ENCODE data around the gene SUPT20HL1.
"Not testable (repeated sequence)": the region's sequence is repeated elsewhere in the genome, so short reads cannot be mapped to it uniquely, and the experiment has no call there.

Gene SUPT20HL1

GRCh38 chrX:24363432-24364181 is 3.2 kb downstream of the SUPT20HL1 start:
- H3K4me3 ChIP-seq (ENCODE audit: low read depth, low read length), result not testable (repeated sequence)

GRCh38 chrX:24364326-24364725 is 3.9 kb downstream of the SUPT20HL1 start:
- no peak overlapping the region for H3K4me3 ChIP-seq (ENCODE audit: low read depth, low read length)

GRCh38 chrX:24364851-24365538 is 4.6 kb downstream of the SUPT20HL1 start:
- no peak overlapping the region for H3K4me3 ChIP-seq (ENCODE audit: low read depth, low read length)

GRCh38 chrX:24366762-24367400 is 6.4 kb downstream of the SUPT20HL1 start:
- not testable (repeated sequence) for H3K4me3 ChIP-seq (ENCODE audit: low read depth, low read length)

- H3K4me3 ChIP-seq (ENCODE audit: low read depth, low read length), result no peak overlapping the region
Measured at GRCh38 chrX:24369816-24370215, 9.4 kb downstream of the SUPT20HL1 start.

- no peak overlapping the region for H3K4me3 ChIP-seq (ENCODE audit: low read depth, low read length)
Measured at GRCh38 chrX:24371391-24371972, 11.0 kb downstream of the SUPT20HL1 start.

GRCh38 chrX:24372021-24372763 is 11.8 kb downstream of the SUPT20HL1 start:
- H3K4me3 ChIP-seq (ENCODE audit: low read depth, low read length), result no peak overlapping the region

- no peak overlapping the region for H3K4me3 ChIP-seq (ENCODE audit: low read depth, low read length)
Measured at GRCh38 chrX:24375600-24376131, 15.2 kb downstream of the SUPT20HL1 start.

- no peak overlapping the region for H3K4me3 ChIP-seq (ENCODE audit: low read depth, low read length)
Measured at GRCh38 chrX:24376403-24376802, 16.0 kb downstream of the SUPT20HL1 start.

- no peak overlapping the region for H3K4me3 ChIP-seq (ENCODE audit: low read depth, low read length)
Measured at GRCh38 chrX:24377195-24377594, 16.8 kb downstream of the SUPT20HL1 start.

GRCh38 chrX:24377911-24378468 is 17.6 kb downstream of the SUPT20HL1 start:
- no peak overlapping the region for H3K4me3 ChIP-seq (ENCODE audit: low read depth, low read length)

GRCh38 chrX:24378706-24379105 is 18.3 kb downstream of the SUPT20HL1 start:
- H3K4me3 ChIP-seq (ENCODE audit: low read depth, low read length), result no peak overlapping the region

GRCh38 chrX:24380262-24381187 is 20.1 kb downstream of the SUPT20HL1 start:
- H3K4me3 ChIP-seq (ENCODE audit: low read depth, low read length), result no peak overlapping the region

- not testable (repeated sequence) for H3K4me3 ChIP-seq (ENCODE audit: low read depth, low read length)
Measured at GRCh38 chrX:24382315-24382714, 21.9 kb downstream of the SUPT20HL1 start.

GRCh38 chrX:24387724-24388123 is 27.3 kb downstream of the SUPT20HL1 start:
- H3K4me3 ChIP-seq (ENCODE audit: low read depth, low read length), result no peak overlapping the region

GRCh38 chrX:24391389-24391788 is 30.9 kb downstream of the SUPT20HL1 start:
- H3K4me3 ChIP-seq (ENCODE audit: low read depth, low read length), result no peak overlapping the region

- H3K4me3 ChIP-seq (ENCODE audit: low read depth, low read length), result no peak overlapping the region
Measured at GRCh38 chrX:24391843-24392242, 31.4 kb downstream of the SUPT20HL1 start.

- no peak overlapping the region for H3K4me3 ChIP-seq (ENCODE audit: low read depth, low read length)
Measured at GRCh38 chrX:24392709-24393108, 32.3 kb downstream of the SUPT20HL1 start.

- H3K4me3 ChIP-seq (ENCODE audit: low read depth, low read length), result no peak overlapping the region
Measured at GRCh38 chrX:24395775-24396174, 35.3 kb downstream of the SUPT20HL1 start.
